GM12891 (cell line): ENCODE data around the gene GALK2.

ENCODE experiments used
- PAX5 ChIP-seq: IDR thresholded peaks from 2 replicates; pipeline ENCODE4 v1.6.1; 2011; ENCODE audit warnings: low read length, moderate library complexity, mild to moderate bottlenecking; ENCODE audit not compliant: insufficient read depth, severe bottlenecking
- POLR2A ChIP-seq: IDR thresholded peaks from 2 replicates; pipeline ENCODE4 v1.6.1; 2011; ENCODE audit warnings: low read depth, low read length, control low read depth
- POLR2AphosphoS5 ChIP-seq: IDR thresholded peaks from 2 replicates; pipeline ENCODE4 v1.6.1; 2011; ENCODE audit warnings: low read depth, low read length, control low read depth
- TAF1 ChIP-seq: IDR thresholded peaks from 2 replicates; pipeline ENCODE4 v1.6.1; 2011; ENCODE audit warnings: low read depth, low read length, control low read depth

DNA sequence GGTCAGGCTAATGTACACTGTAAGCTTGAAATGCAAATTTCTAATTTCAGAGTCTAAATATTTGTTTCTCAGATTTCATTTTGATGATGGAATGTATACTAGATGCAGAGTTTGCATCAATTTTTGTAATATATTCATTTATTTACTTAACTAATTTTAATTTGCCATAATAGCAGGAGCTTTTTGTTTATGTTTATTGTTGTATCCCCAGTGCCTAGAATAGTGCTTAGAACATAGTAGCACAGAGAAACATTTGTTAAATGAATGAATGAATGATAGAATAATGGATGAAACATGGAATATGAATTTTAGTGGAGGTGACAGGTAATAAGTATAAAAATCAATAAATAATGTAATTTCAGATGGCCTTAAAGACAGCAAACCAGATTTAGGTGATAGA is 5.2 kb upstream of the GALK2 start:
- TF ChIP-seq POLR2AphosphoS5: no peak
- no peak for TF ChIP-seq TAF1
- no peak for TF ChIP-seq POLR2A
- TF ChIP-seq PAX5: no peak
